H9 (cell line): ENCODE data around the gene TLX2. TPM values are rescaled to one million over a fixed set of nuclear protein-coding genes. Genes with fewer than 3 reads are reported as not detected.
"Not testable (repeated sequence)": the region's sequence is repeated elsewhere in the genome, so short reads cannot be mapped to it uniquely, and the experiment has no call there.

ENCODE experiments used
- DNase-seq: peaks from one replicate; pipeline ENCODE4 v3.0.0-alpha.2; 2017
- H2AFZ ChIP-seq: one replicate; pipeline ENCODE4 v1.6.1; 2013; ENCODE audit warnings: mild to moderate bottlenecking, low read length, control low read depth, moderate library complexity
- H2AK5ac ChIP-seq: 2 replicates; pipeline ENCODE4 v1.6.1; 2013; ENCODE audit warnings: low read length, control low read depth, mixed read lengths; ENCODE audit not compliant: insufficient read length
- H2BK120ac ChIP-seq: one replicate; pipeline ENCODE4 v1.6.1; 2013; ENCODE audit warnings: low read depth, mild to moderate bottlenecking, low read length, control low read depth, inconsistent platforms; ENCODE audit not compliant: poor library complexity, severe bottlenecking
- H2BK12ac ChIP-seq: 2 replicates; pipeline ENCODE4 v1.6.1; 2013; ENCODE audit warnings: low read length, control low read depth, mixed read lengths, low read depth; ENCODE audit not compliant: insufficient read length
- H2BK15ac ChIP-seq: 2 replicates; pipeline ENCODE4 v1.6.1; 2013; ENCODE audit warnings: low read depth, low read length, control low read depth
- H2BK20ac ChIP-seq: one replicate; pipeline ENCODE4 v1.6.1; 2013; ENCODE audit warnings: low read depth, mild to moderate bottlenecking, low read length, control low read depth, inconsistent platforms; ENCODE audit not compliant: poor library complexity, severe bottlenecking
- H2BK5ac ChIP-seq: 2 replicates; pipeline ENCODE4 v1.6.1; 2013; ENCODE audit warnings: low read length, control low read depth, mixed read lengths; ENCODE audit not compliant: insufficient read length
- H3K14ac ChIP-seq: 2 replicates; pipeline ENCODE4 v1.6.1; 2013; ENCODE audit warnings: low read length, control low read depth; ENCODE audit not compliant: insufficient read depth
- H3K18ac ChIP-seq: 2 replicates; pipeline ENCODE4 v1.6.1; 2013; ENCODE audit warnings: low read depth, mild to moderate bottlenecking, mixed read lengths, low read length, control low read depth; ENCODE audit not compliant: insufficient read length
- H3K23ac ChIP-seq: 2 replicates; pipeline ENCODE4 v1.6.1; 2013; ENCODE audit warnings: low read length, control low read depth, mixed read lengths, low read depth; ENCODE audit not compliant: insufficient read length
- H3K23me2 ChIP-seq: 2 replicates; pipeline ENCODE4 v1.6.1; 2013; ENCODE audit warnings: low read depth, mild to moderate bottlenecking, mixed read lengths, low read length, control low read depth; ENCODE audit not compliant: insufficient read length, poor library complexity, severe bottlenecking
- H3K27ac ChIP-seq: 2 replicates; pipeline ENCODE4 v1.5.1; 2013; ENCODE audit warnings: low read length, control low read depth, mixed read lengths, low read depth; ENCODE audit not compliant: insufficient read length
- H3K27me3 ChIP-seq: 2 replicates; pipeline ENCODE4 v1.6.1; 2013; ENCODE audit warnings: low read length, control low read depth, inconsistent platforms; ENCODE audit not compliant: insufficient read depth
- H3K4ac ChIP-seq: 2 replicates; pipeline ENCODE4 v1.6.1; 2013; ENCODE audit warnings: low read depth, mild to moderate bottlenecking, control low read depth, inconsistent platforms, low read length, moderate library complexity
- H3K4me1 ChIP-seq: 2 replicates; pipeline ENCODE4 v1.6.1; 2013; ENCODE audit warnings: low read length, control low read depth, inconsistent platforms; ENCODE audit not compliant: insufficient read depth
- H3K4me2 ChIP-seq: 2 replicates; pipeline ENCODE4 v1.6.1; 2013; ENCODE audit warnings: low read length, control low read depth, mixed read lengths; ENCODE audit not compliant: insufficient read length, insufficient read depth
- H3K56ac ChIP-seq: 2 replicates; pipeline ENCODE4 v1.6.1; 2013; ENCODE audit warnings: low read depth, mild to moderate bottlenecking, mixed read lengths, low read length, control low read depth; ENCODE audit not compliant: insufficient read length
- H3K79me1 ChIP-seq: 2 replicates; pipeline ENCODE4 v1.6.1; 2013; ENCODE audit warnings: low read depth, mild to moderate bottlenecking, moderate library complexity, low read length, control low read depth, inconsistent platforms; ENCODE audit not compliant: insufficient read depth, poor library complexity, severe bottlenecking
- H3K79me2 ChIP-seq: 2 replicates; pipeline ENCODE4 v1.6.1; 2013; ENCODE audit warnings: low read length, control low read depth, inconsistent platforms; ENCODE audit not compliant: insufficient read depth
- H3K9ac ChIP-seq: 2 replicates; pipeline ENCODE4 v1.6.1; 2013; ENCODE audit warnings: low read length, control low read depth, mixed read lengths; ENCODE audit not compliant: insufficient read length; ENCODE audit errors: extremely low read depth
- H3K9me3 ChIP-seq: one replicate; pipeline ENCODE4 v1.6.1; 2013; ENCODE audit warnings: low read depth, low read length, inconsistent platforms; ENCODE audit not compliant: control insufficient read depth
- H3T11ph ChIP-seq: one replicate; pipeline ENCODE4 v1.6.1; 2013; ENCODE audit warnings: mild to moderate bottlenecking, low read length, control low read depth, inconsistent platforms
- H4K20me1 ChIP-seq: one replicate; pipeline ENCODE4 v1.6.1; 2013; ENCODE audit not compliant: control insufficient read depth, insufficient read length, insufficient read depth
- H4K5ac ChIP-seq: 2 replicates; pipeline ENCODE4 v1.6.1; 2013; ENCODE audit warnings: low read depth, mild to moderate bottlenecking, mixed read lengths, low read length, control low read depth; ENCODE audit not compliant: insufficient read length
- H4K8ac ChIP-seq: replicated peaks from 2 replicates; pipeline ENCODE4 v1.6.1; 2013; ENCODE audit warnings: low read length, control low read depth, mixed read lengths, low read depth; ENCODE audit not compliant: insufficient read length
- H4K91ac ChIP-seq: 2 replicates; pipeline ENCODE4 v1.6.1; 2013; ENCODE audit warnings: low read depth, mild to moderate bottlenecking, moderate library complexity, mixed read lengths, low read length, control low read depth; ENCODE audit not compliant: insufficient read length
- H3K27ac Mint-ChIP-seq, 3 experiments: 2 replicates in 2 of 3; 3 replicates in 1 of 3; pipeline ENCODE4 v1.8.0; 2020 to 2021; ENCODE audit warnings: mixed read lengths in 3 of 3, mild to moderate bottlenecking in 1 of 3, moderate library complexity in 1 of 3
- H3K27me3 Mint-ChIP-seq: 2 replicates; pipeline ENCODE4 v1.8.0; 2021; ENCODE audit warnings: low read depth, mild to moderate bottlenecking, moderate library complexity, mixed read lengths
- H3K36me3 Mint-ChIP-seq, 3 experiments: 2 replicates in 2 of 3; 3 replicates in 1 of 3; pipeline ENCODE4 v1.8.0; 2020 to 2021; ENCODE audit warnings: low read depth in 3 of 3, mixed read lengths in 3 of 3; ENCODE audit not compliant: insufficient read depth in 1 of 3
- H3K4me1 Mint-ChIP-seq, 2 experiments: 2 replicates each; pipeline ENCODE4 v1.8.0; 2020; ENCODE audit warnings: mixed read lengths in 2 of 2
- H3K4me3 Mint-ChIP-seq, 2 experiments: 2 replicates in 1 of 2; 3 replicates in 1 of 2; pipeline ENCODE4 v1.8.0; 2020 to 2021; ENCODE audit warnings: mild to moderate bottlenecking in 2 of 2, mixed read lengths in 2 of 2, moderate library complexity in 1 of 2
- H3K9me3 Mint-ChIP-seq, 2 experiments: 2 replicates in 1 of 2; 3 replicates in 1 of 2; pipeline ENCODE4 v1.8.0; 2020; ENCODE audit warnings: mild to moderate bottlenecking in 2 of 2, mixed read lengths in 2 of 2, moderate library complexity in 1 of 2
- CTCF ChIP-seq: fragments of 200-600 bp; sonication (generic); conservative IDR thresholded peaks from 3 replicates; pipeline ENCODE4 v1.8.0; 2021; ENCODE audit warnings: antibody characterized with exemption, mild to moderate bottlenecking
- WGBS: extraction: QIAGEN DNeasy Blood & Tissue Kit; methylation state at CpG from one replicate; pipeline ENCODE4 v1.1.7; 2013; ENCODE audit warnings: missing lambda C conversion rate, low lambda C conversion rate, mixed read lengths; ENCODE audit not compliant: insufficient read length; ENCODE audit errors: extremely low coverage; 5-methylcytosine and 5-hydroxymethylcytosine counted together
- total RNA-seq: library from RNA; stranded (reverse); gene quantifications from 2 replicates; pipeline ENCODE4 v1.2.1, GENCODE V29; 2021

Gene TLX2
- total RNA-seq, 1 experiment from 2014 or later = 0.20 TPM

DNA sequence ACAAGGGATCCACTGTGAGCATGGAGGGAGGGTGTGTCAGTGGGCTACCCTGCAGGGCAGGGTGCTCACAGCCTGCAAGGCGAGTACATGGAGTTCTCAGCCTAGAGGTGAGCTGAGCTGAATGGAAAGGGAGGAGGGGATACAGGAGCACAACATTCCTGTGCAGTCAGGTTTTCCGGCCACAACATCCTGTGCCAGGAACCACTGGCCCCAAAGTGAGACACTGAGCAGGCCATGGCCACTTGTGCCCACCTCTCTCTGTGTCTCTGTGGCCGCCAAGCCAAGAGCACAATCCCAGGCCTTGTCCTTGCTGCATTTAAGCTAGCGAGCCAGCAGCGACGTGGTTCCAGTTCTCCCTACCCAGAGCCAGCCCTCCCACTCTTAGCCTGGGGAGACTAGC, 46.3 kb downstream of the TLX2 start:
- Histone ChIP-seq H3K4me1 (0 out of 2 replicates have a peak, but pooled peaks cover 3% of the 10 kb centered on the region), H3K14ac (no peak overlapping the region), H3K27ac (no peak overlapping the region), H3K4ac (no peak overlapping the region), H2AK5ac (no peak overlapping the region), H3K23ac (no peak overlapping the region), H3K9me3 (no peaks in the 10 kb centered on the region), H4K91ac (no peak overlapping the region), H3K79me1 (no peaks in the 10 kb centered on the region), H3K27me3 (no peaks in the 10 kb centered on the region; the same call in 1 of the 2 replicates), H3K4me2 (peak overlapping the region; percentile 11), H2BK20ac (no peak overlapping the region), H3K23me2 (peaks cover 2% of the 10 kb centered on the region), H2BK120ac (no peak overlapping the region), H3K56ac (no peak overlapping the region), H3T11ph (no peak overlapping the region), H3K79me2 (no peaks in the 10 kb centered on the region), H2BK12ac (no peak overlapping the region), H4K20me1 (no peaks in the 10 kb centered on the region), H2BK15ac (no peak overlapping the region), H2BK5ac (no peak overlapping the region), H4K5ac (no peak overlapping the region), H4K8ac (no peak overlapping the region), H3K18ac (no peak overlapping the region), H2AFZ (no peak overlapping the region), H3K9ac (no peak overlapping the region)
- no CpG with 5 or more reads among the region's 6 CpGs for WGBS
- no peaks in the 10 kb centered on the region for H3K9me3 Mint-ChIP-seq
- no peak for TF ChIP-seq CTCF
- peak overlapping the region in 1 of 2 experiments; percentile 23; a peak in 1 of 5 replicates for H3K4me3 Mint-ChIP-seq
- peak overlapping the region in 1 of 3 experiments; percentile 35; a peak in 1 of 7 replicates for H3K27ac Mint-ChIP-seq
- H3K27me3 Mint-ChIP-seq = peaks cover 29% of the 10 kb centered on the region
- no peak for DNase-seq
- peaks cover 0 to 16% (median 12%) of the 10 kb centered on the region in 3 experiments; a peak in 4 of 7 replicates for H3K36me3 Mint-ChIP-seq
- H3K4me1 Mint-ChIP-seq = peaks cover 10 to 14% of the 10 kb centered on the region in 2 experiments

DNA sequence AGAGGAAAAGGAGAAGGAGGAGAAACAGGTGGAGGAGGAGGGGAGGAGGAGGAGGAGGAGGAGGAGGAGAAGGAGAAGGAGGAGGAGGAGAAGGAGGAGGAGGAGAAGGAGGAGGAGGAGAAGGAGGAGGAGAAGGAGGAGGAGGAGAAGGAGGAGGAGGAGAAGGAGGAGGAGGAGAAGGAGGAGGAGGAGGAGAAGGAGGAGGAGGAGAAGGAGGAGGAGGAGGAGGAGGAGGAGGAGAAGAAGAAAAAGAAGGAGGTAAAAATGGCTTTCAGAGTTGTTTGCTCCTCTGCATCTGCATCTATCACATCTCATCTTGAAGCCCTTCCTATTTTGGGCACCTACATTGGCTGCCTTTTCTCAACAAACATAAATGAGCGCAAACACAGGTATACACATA, 46.8 kb downstream of the TLX2 start:
- H2BK5ac ChIP-seq, H3K18ac ChIP-seq, H2AFZ ChIP-seq, H3K23me2 ChIP-seq, H3K9me3 ChIP-seq, H4K8ac ChIP-seq, H3K27ac ChIP-seq, H3K27me3 ChIP-seq, H3K79me2 ChIP-seq, H2BK20ac ChIP-seq, H4K20me1 ChIP-seq, H3K23ac ChIP-seq, H3K4me3 Mint-ChIP-seq, DNase-seq, H3K4ac ChIP-seq, H3K79me1 ChIP-seq, H4K91ac ChIP-seq, H2BK120ac ChIP-seq, H3T11ph ChIP-seq, H4K5ac ChIP-seq, H3K9me3 Mint-ChIP-seq, H3K9ac ChIP-seq, H2AK5ac ChIP-seq, H3K14ac ChIP-seq, H2BK12ac ChIP-seq, H3K27ac Mint-ChIP-seq, H3K4me2 ChIP-seq, H3K56ac ChIP-seq, H2BK15ac ChIP-seq, H3K4me1 ChIP-seq: not testable (repeated sequence)
- H3K4me1 Mint-ChIP-seq = peaks cover 9 to 14% of the 10 kb centered on the region in 2 experiments
- H3K27me3 Mint-ChIP-seq = peaks cover 24% of the 10 kb centered on the region
- H3K36me3 Mint-ChIP-seq = peaks cover 0 to 15% (median 12%) of the 10 kb centered on the region in 3 experiments; a peak in 4 of 7 replicates
- WGBS = no CpG with 5 or more reads among the region's 1 CpG
